ENCODE data around the gene RPGR. TPM values are rescaled to one million over a fixed set of nuclear protein-coding genes. Genes with fewer than 3 reads are reported as not detected.

RPGR gene
- total RNA-seq, 1 donor from 2014 or later = 9.2 TPM

- Mint-ChIP-seq H3K27ac (ENCODE audit: unreplicated experiment) (no peak overlapping the region), H3K36me3 (ENCODE audit: unreplicated experiment) (no peaks in the 10 kb centered on the region), H3K4me3 (ENCODE audit: unreplicated experiment) (no peak overlapping the region), H3K9me3 (ENCODE audit: unreplicated experiment) (no peaks in the 10 kb centered on the region), H3K4me1 (ENCODE audit: unreplicated experiment) (no peaks in the 10 kb centered on the region), H3K27me3 (ENCODE audit: unreplicated experiment) (peaks cover 5% of the 10 kb centered on the region)
- no peak for DNase-seq (ENCODE audit: extremely low spot score, unreplicated experiment)
- TF ChIP-seq CTCF (IDR thresholded peaks at IDR 0.05) = no peak
Observed at GRCh38 chrX:38368774-38369173, 41.5 kb upstream of the RPGR start.

GRCh38 chrX:38365954-38366353 lies 38.6 kb upstream of the RPGR start:
- Mint-ChIP-seq H3K36me3 (ENCODE audit: unreplicated experiment) (no peaks in the 10 kb centered on the region), H3K4me3 (ENCODE audit: unreplicated experiment) (no peak overlapping the region), H3K4me1 (ENCODE audit: unreplicated experiment) (no peaks in the 10 kb centered on the region), H3K27ac (ENCODE audit: unreplicated experiment) (no peak overlapping the region), H3K27me3 (ENCODE audit: unreplicated experiment) (peaks cover 5% of the 10 kb centered on the region), H3K9me3 (ENCODE audit: unreplicated experiment) (no peaks in the 10 kb centered on the region)
- DNase-seq (ENCODE audit: extremely low spot score, unreplicated experiment) = no peak
- TF ChIP-seq CTCF (IDR thresholded peaks at IDR 0.05) = no peak

- no peak for DNase-seq (ENCODE audit: extremely low spot score, unreplicated experiment)
- H3K27ac Mint-ChIP-seq (ENCODE audit: unreplicated experiment) = no peak overlapping the region
- TF ChIP-seq CTCF (IDR thresholded peaks at IDR 0.05) = no peak
- no peak overlapping the region for H3K4me3 Mint-ChIP-seq (ENCODE audit: unreplicated experiment)
- no peaks in the 10 kb centered on the region for H3K36me3 Mint-ChIP-seq (ENCODE audit: unreplicated experiment)
- no peaks in the 10 kb centered on the region for H3K9me3 Mint-ChIP-seq (ENCODE audit: unreplicated experiment)
- peaks cover 5% of the 10 kb centered on the region for H3K27me3 Mint-ChIP-seq (ENCODE audit: unreplicated experiment)
- H3K4me1 Mint-ChIP-seq (ENCODE audit: unreplicated experiment) = no peaks in the 10 kb centered on the region
Observed at GRCh38 chrX:38363046-38363445, 35.7 kb upstream of the RPGR start.

GRCh38 chrX:38357747-38358673 lies 30.7 kb upstream of the RPGR start:
- Mint-ChIP-seq H3K36me3 (ENCODE audit: unreplicated experiment) (no peaks in the 10 kb centered on the region), H3K4me3 (ENCODE audit: unreplicated experiment) (no peak overlapping the region), H3K9me3 (ENCODE audit: unreplicated experiment) (no peaks in the 10 kb centered on the region), H3K4me1 (ENCODE audit: unreplicated experiment) (no peaks in the 10 kb centered on the region), H3K27me3 (ENCODE audit: unreplicated experiment) (no peaks in the 10 kb centered on the region), H3K27ac (ENCODE audit: unreplicated experiment) (no peak overlapping the region)
- no peak for TF ChIP-seq CTCF (IDR thresholded peaks at IDR 0.05)
- DNase-seq (ENCODE audit: extremely low spot score, unreplicated experiment) = no peak

- Mint-ChIP-seq H3K4me1 (ENCODE audit: unreplicated experiment) (no peaks in the 10 kb centered on the region), H3K9me3 (ENCODE audit: unreplicated experiment) (no peaks in the 10 kb centered on the region), H3K27me3 (ENCODE audit: unreplicated experiment) (no peaks in the 10 kb centered on the region), H3K27ac (ENCODE audit: unreplicated experiment) (no peak overlapping the region), H3K36me3 (ENCODE audit: unreplicated experiment) (no peaks in the 10 kb centered on the region), H3K4me3 (ENCODE audit: unreplicated experiment) (no peak overlapping the region)
- no peak for TF ChIP-seq CTCF (IDR thresholded peaks at IDR 0.05)
- no peak for DNase-seq (ENCODE audit: extremely low spot score, unreplicated experiment)
Observed at GRCh38 chrX:38356401-38356800, 29.1 kb upstream of the RPGR start.

Measured in osteocyte (in vitro differentiated cells).